Keratinocyte (primary cell): ENCODE results near the gene PRRC2B. TPM values are rescaled to one million over a fixed set of nuclear protein-coding genes. Genes with fewer than 3 reads are reported as not detected.

Experiments
- DNase-seq: peaks from one replicate; pipeline ENCODE4 v3.0.0-alpha.2; 2011; ENCODE audit warnings: low read depth, missing footprints, low spot score
- FAIRE-seq: peaks from 2 replicates; lab custom pipeline; 2011; peaks lifted over from hg19 to GRCh38; lab: Jason Lieb, UNC
- H2AFZ ChIP-seq: 2 replicates; pipeline ENCODE4 v1.6.0; 2012; ENCODE audit warnings: low read length, control low read depth, inconsistent platforms; ENCODE audit not compliant: control insufficient read depth
- H3K27ac ChIP-seq: 2 replicates; pipeline ENCODE4 v1.5.1; 2011; ENCODE audit warnings: low read length; ENCODE audit not compliant: control insufficient read depth, insufficient read depth
- H3K27me3 ChIP-seq: 3 replicates; pipeline ENCODE4 v1.6.0; 2011; ENCODE audit warnings: low read length; ENCODE audit not compliant: control insufficient read depth, insufficient read depth; ENCODE audit errors: extremely low read depth
- H3K36me3 ChIP-seq, 2 experiments: 2 replicates in 1 of 2; 3 replicates in 1 of 2; pipeline ENCODE4 v1.5.1; 2011; ENCODE audit warnings: low read length in 2 of 2, mild to moderate bottlenecking in 1 of 2; ENCODE audit not compliant: control insufficient read depth in 2 of 2, insufficient read depth in 2 of 2; ENCODE audit errors: extremely low read depth in 1 of 2
- H3K4me1 ChIP-seq: 3 replicates; pipeline ENCODE4 v1.5.1; 2011; ENCODE audit warnings: low read length; ENCODE audit not compliant: control insufficient read depth, insufficient read depth; ENCODE audit errors: extremely low read depth
- H3K4me2 ChIP-seq: 3 replicates; pipeline ENCODE4 v1.6.0; 2011; ENCODE audit warnings: low read depth, low read length; ENCODE audit not compliant: control insufficient read depth, insufficient read depth; ENCODE audit errors: extremely low read depth
- H3K4me3 ChIP-seq, 3 experiments: fragments of 200-600 bp in 1 of 3; sonication (generic) in 1 of 3; 2 replicates in 2 of 3; 3 replicates in 1 of 3; pipeline ENCODE4 v1.5.1; 2011 to 2016; ENCODE audit warnings: low read length in 3 of 3, mild to moderate bottlenecking in 3 of 3, control low read depth in 2 of 3, inconsistent platforms in 1 of 3, low read depth in 1 of 3, mixed read lengths in 1 of 3, mixed run types in 1 of 3, moderate library complexity in 1 of 3; ENCODE audit not compliant: control insufficient read depth in 2 of 3, insufficient read depth in 2 of 3; ENCODE audit errors: extremely low read depth in 1 of 3
- H3K79me2 ChIP-seq: 2 replicates; pipeline ENCODE4 v1.6.0; 2012; ENCODE audit warnings: low read length; ENCODE audit not compliant: control insufficient read depth, insufficient read depth
- H3K9ac ChIP-seq: 3 replicates; pipeline ENCODE4 v1.6.0; 2011; ENCODE audit warnings: low read length; ENCODE audit not compliant: control insufficient read depth, insufficient read depth; ENCODE audit errors: extremely low read depth
- H3K9me1 ChIP-seq: 3 replicates; pipeline ENCODE4 v1.6.0; 2011; ENCODE audit warnings: low read length; ENCODE audit not compliant: control insufficient read depth, insufficient read depth; ENCODE audit errors: extremely low read depth
- H3K9me3 ChIP-seq: 2 replicates; pipeline ENCODE4 v1.5.1; 2012; ENCODE audit warnings: low read depth, low read length; ENCODE audit not compliant: control insufficient read depth
- H4K20me1 ChIP-seq: 3 replicates; pipeline ENCODE4 v1.6.0; 2011; ENCODE audit warnings: low read length; ENCODE audit not compliant: control insufficient read depth, insufficient read depth; ENCODE audit errors: extremely low read depth
- EZH2 ChIP-seq: IDR thresholded peaks from one replicate; pipeline ENCODE4 v1.6.1; 2012; ENCODE audit warnings: inconsistent platforms, mild to moderate bottlenecking, low read length, moderate library complexity
- dilution Hi-C: fragments of 300-500 bp; cut with MboI; formaldehyde crosslinking; loops from one replicate; pipeline ENCODE4 v1.7.0; 2020; ENCODE audit warnings: low sequenced_read_pairs; ENCODE audit not compliant: extremely low pct_ligation_motif_present
- polyA plus RNA-seq, 5 experiments: library from polyadenylated mRNA; depleted of rRNA in 3 of 5; stranded (reverse) in 3 of 5; stranded (forward) in 1 of 5; unstranded in 1 of 5; fragments of >200 nt; gene quantifications; 1 replicate in 1 of 5; 2 replicates in 3 of 5; 3 replicates in 1 of 5; pipeline versions ENCODE4 v1.2.1 to v1.2.3, GENCODE V29; 2011 to 2012; ENCODE audit warnings: missing spikeins in 2 of 5, low read depth in 1 of 5, low replicate concordance in 1 of 5
- TF ChIP-seq, protein P1 (sequence below), 3 experiments: IDR thresholded peaks in 1 of 3; conservative IDR thresholded peaks in 1 of 3; optimal IDR thresholded peaks in 1 of 3; 2 replicates in 2 of 3; 3 replicates in 1 of 3; pipeline versions ENCODE3 to v1.5.1; 2011; ENCODE audit warnings: low read length in 3 of 3, mild to moderate bottlenecking in 3 of 3, moderate library complexity in 2 of 3, control low read depth in 1 of 3, inconsistent platforms in 1 of 3; ENCODE audit not compliant: insufficient read depth in 2 of 3; ENCODE audit errors: extremely low read depth in 1 of 3

PRRC2B gene
- polyA plus RNA-seq, 1 donor (not counting 4 experiments of a cell fraction or from before 2014, with no cell fraction given): 20.8 TPM

DNA sequence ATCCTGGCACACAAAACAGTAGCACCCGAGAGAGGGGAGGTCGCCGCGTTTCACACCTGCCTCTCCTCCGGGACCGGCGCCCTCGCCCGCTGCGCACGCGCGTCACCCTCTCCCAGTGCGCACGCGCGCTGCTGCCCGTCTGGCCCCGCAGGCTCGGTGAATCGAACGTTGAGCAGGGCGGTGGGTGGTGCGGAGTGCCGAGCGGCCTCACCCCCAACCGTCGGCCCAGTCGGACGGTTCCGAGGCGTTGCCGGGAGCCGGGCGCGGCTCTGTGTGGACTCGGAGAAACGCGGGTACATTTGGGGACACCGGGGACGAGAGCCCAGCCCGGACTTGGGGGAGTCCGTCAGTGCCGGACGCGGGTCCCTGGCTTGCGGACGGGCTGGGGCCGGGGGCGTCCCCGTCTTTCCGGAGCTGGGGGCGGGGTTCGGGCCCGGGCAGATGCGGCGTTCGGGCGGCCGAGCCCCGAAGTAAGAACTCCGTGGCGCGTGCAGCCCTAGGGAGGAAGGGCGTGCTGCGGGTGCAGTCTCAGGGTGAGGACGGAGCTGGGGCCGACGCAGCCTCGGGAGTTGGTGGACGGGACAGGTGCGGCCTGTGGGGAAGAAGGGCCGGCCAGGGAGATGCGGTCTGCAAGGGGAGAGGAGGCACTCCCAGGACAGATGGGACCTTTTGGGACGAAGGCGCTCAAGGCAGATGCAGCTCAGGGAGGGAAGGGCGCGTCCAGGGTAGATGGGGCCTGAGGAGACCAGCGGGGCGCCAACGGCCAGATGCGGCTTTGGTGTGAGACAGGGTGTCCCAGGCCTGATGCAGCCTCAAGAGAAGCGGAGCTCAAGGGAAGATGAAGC is 109.1 kb downstream of the PRRC2B start, which contains the start of gene POMT1:
Gene POMT1 (plus strand): TSS at position 138 of the 845 bp plus-strand sequence. CDS start 1,301 bp downstream, outside the sequence.
- Histone ChIP-seq H4K20me1 (peaks cover 5% of the 10 kb centered on the region), H3K27me3 (no peaks in the 10 kb centered on the region), H3K9ac (peak within 1 kb of the TSS; percentile 67), H3K4me2 (peak within 1 kb of the TSS; percentile 63), H3K27ac (no peak within 1 kb of the TSS), H3K4me1 (peaks cover 28% of the 10 kb centered on the region), H2AFZ (peak within 1 kb of the TSS; percentile 73), H3K9me1 (no peaks in the 10 kb centered on the region), H3K9me3 (no peaks in the 10 kb centered on the region), H3K79me2 (no peaks in the 10 kb centered on the region), H3K4me3 (peak within 1 kb of the TSS; percentile 58 to 76 (median 74)), H3K36me3 (peaks cover 7 to 25% of the 10 kb centered on the region in 2 experiments)
- DNase-seq (no peak), FAIRE-seq (no peak)
- TF ChIP-seq, protein P1, sequence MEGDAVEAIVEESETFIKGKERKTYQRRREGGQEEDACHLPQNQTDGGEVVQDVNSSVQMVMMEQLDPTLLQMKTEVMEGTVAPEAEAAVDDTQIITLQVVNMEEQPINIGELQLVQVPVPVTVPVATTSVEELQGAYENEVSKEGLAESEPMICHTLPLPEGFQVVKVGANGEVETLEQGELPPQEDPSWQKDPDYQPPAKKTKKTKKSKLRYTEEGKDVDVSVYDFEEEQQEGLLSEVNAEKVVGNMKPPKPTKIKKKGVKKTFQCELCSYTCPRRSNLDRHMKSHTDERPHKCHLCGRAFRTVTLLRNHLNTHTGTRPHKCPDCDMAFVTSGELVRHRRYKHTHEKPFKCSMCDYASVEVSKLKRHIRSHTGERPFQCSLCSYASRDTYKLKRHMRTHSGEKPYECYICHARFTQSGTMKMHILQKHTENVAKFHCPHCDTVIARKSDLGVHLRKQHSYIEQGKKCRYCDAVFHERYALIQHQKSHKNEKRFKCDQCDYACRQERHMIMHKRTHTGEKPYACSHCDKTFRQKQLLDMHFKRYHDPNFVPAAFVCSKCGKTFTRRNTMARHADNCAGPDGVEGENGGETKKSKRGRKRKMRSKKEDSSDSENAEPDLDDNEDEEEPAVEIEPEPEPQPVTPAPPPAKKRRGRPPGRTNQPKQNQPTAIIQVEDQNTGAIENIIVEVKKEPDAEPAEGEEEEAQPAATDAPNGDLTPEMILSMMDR (optimal IDR thresholded peaks at IDR 0.05 in 1 of 3, IDR thresholded peaks at IDR 0.05 in 1 of 3, conservative IDR thresholded peaks at IDR 0.05 in 1 of 3; ENCODE audit: extremely low read depth in 1 of 3, insufficient read depth in 2 of 3, low read length in 3 of 3): no peak
- TF ChIP-seq EZH2: no peak
- dilution Hi-C loops: no loop called here

DNA sequence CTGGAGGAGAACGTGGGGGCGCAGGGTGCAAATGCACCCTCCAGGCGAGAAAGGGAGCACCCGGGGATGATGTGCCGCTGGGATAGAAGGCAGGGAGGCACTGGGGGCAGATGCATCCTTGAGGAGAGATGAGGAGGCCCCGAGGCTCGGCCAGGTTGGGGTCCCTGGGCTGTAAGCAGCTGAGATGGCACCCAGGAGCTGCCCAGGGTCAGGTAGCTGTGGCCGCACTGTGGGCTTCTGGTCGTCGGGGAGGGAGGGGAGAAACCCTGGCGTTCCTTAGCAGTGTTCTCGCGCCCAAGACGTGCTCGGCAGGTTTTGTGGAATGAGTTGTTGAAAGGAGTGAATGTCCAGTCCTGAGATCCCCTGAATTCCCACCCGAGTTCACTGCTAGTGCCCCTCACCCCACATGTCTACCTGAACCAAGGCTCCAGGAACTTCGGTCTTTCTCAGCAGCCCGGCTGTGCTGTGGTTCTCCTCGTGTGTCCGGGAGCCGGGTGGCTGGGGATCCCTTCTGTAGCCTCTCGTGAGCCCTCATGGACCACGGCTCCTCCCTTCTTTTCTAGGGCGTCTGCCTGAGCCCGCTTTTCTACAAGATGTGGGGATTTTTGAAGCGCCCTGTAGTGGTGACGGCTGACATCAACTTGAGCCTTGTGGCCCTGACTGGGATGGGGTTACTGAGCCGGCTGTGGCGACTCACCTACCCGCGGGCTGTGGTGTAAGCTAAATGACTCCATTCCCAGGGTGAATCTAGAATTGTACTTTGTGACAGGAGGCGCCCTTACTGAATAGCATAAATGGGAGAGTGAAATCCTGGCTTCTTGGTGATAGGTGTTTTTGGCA is 110.0 kb downstream of the PRRC2B start:
- Histone ChIP-seq H3K79me2 (no peaks in the 10 kb centered on the region), H3K9me3 (no peaks in the 10 kb centered on the region), H3K27ac (no peak overlapping the region), H4K20me1 (peaks cover 5% of the 10 kb centered on the region), H3K36me3 (peaks cover 0 to 18% of the 10 kb centered on the region in 2 experiments), H3K4me3 (peak overlapping the region; percentile 58 to 76 (median 74)), H3K4me1 (peaks cover 28% of the 10 kb centered on the region), H3K9ac (peak overlapping the region; percentile 67), H3K9me1 (no peaks in the 10 kb centered on the region), H2AFZ (peak overlapping the region; percentile 73), H3K4me2 (peak overlapping the region; percentile 63), H3K27me3 (no peaks in the 10 kb centered on the region)
- FAIRE-seq: no peak
- no peak for DNase-seq
- dilution Hi-C loops: no loop called here
- no peak for TF ChIP-seq EZH2
- TF ChIP-seq, protein P1 (optimal IDR thresholded peaks at IDR 0.05 in 1 of 3, IDR thresholded peaks at IDR 0.05 in 1 of 3, conservative IDR thresholded peaks at IDR 0.05 in 1 of 3; ENCODE audit: extremely low read depth in 1 of 3, insufficient read depth in 2 of 3, low read length in 3 of 3): peak in 1 of 3 experiments; percentile 22
